Endothelial cell of umbilical vein (primary cell): ENCODE data around the gene FAM98C. TPM values are rescaled to one million over a fixed set of nuclear protein-coding genes. Genes with fewer than 3 reads are reported as not detected.

Source experiments
- BruUV-seq: library from RNA; stranded (reverse); fragments of 400-500 nt; replicated peaks from 2 replicates; lab custom pipeline; 2021; lab: Mats Ljungman, UMichigan
- CTCF ChIA-PET: fragments of 300-600, 350-600 bp; sonication (Branson Sonifier 250); formaldehyde crosslinking; loops from one replicate; lab custom pipeline; 2021; ENCODE audit warnings: antibody characterized with exemption, inconsistent platforms; lab: Charles Lee
- POLR2A ChIA-PET: fragments of 300-600, 350-600 bp; sonication (Branson Sonifier 250); formaldehyde crosslinking; loops from one replicate; lab custom pipeline; 2021; ENCODE audit warnings: antibody characterized with exemption, inconsistent platforms; lab: Charles Lee
- DNase-seq: peaks from one replicate; pipeline ENCODE4 v3.0.0-alpha.2; 2011; ENCODE audit warnings: low read depth, low spot score
- FAIRE-seq: peaks from 2 replicates; lab custom pipeline; 2011; peaks lifted over from hg19 to GRCh38; lab: Jason Lieb, UNC
- H2AFZ ChIP-seq: 2 replicates; pipeline ENCODE4 v1.6.0; 2012; ENCODE audit warnings: low read depth, low read length, control low read depth, inconsistent platforms
- H3K27ac ChIP-seq: 2 replicates; pipeline ENCODE4 v1.5.1; 2011; ENCODE audit warnings: low read depth, mild to moderate bottlenecking, control low read depth, low read length, moderate library complexity; ENCODE audit not compliant: insufficient read depth
- H3K27me3 ChIP-seq, 2 experiments: 2 replicates each; pipeline versions ENCODE4 v1.6.0 to v1.6.1; 2011; ENCODE audit warnings: low read length in 2 of 2, mixed read lengths in 1 of 2; ENCODE audit not compliant: control insufficient read depth in 2 of 2, insufficient read depth in 2 of 2
- H3K36me3 ChIP-seq, 2 experiments: 2 replicates in 1 of 2; 3 replicates in 1 of 2; pipeline ENCODE4 v1.5.1; 2011; ENCODE audit warnings: low read length in 2 of 2, mild to moderate bottlenecking in 1 of 2, moderate library complexity in 1 of 2; ENCODE audit not compliant: control insufficient read depth in 2 of 2, insufficient read depth in 2 of 2; ENCODE audit errors: extremely low read depth in 1 of 2
- H3K4me1 ChIP-seq: 3 replicates; pipeline ENCODE4 v1.5.1; 2011; ENCODE audit warnings: mild to moderate bottlenecking, low read length; ENCODE audit not compliant: control insufficient read depth, insufficient read depth; ENCODE audit errors: extremely low read depth
- H3K4me2 ChIP-seq: 2 replicates; pipeline ENCODE4 v1.6.1; 2011; ENCODE audit warnings: low read length, control low read depth, mixed read lengths; ENCODE audit not compliant: insufficient read depth
- H3K4me3 ChIP-seq, 3 experiments: fragments of 200-600 bp in 1 of 3; sonication (generic), shearing (Covaris generic) in 1 of 3; replicated peaks in 1 of 3; 2 replicates each; pipeline ENCODE4 v1.5.1; 2011 to 2016; ENCODE audit warnings: control low read depth in 3 of 3, low read length in 3 of 3, mild to moderate bottlenecking in 2 of 3, inconsistent platforms in 1 of 3, low read depth in 1 of 3, moderate library complexity in 1 of 3; ENCODE audit not compliant: insufficient read depth in 1 of 3
- H3K79me2 ChIP-seq: 2 replicates; pipeline ENCODE4 v1.6.0; 2012; ENCODE audit warnings: low read length, inconsistent platforms; ENCODE audit not compliant: control insufficient read depth, insufficient read depth
- H3K9ac ChIP-seq: replicated peaks from 2 replicates; pipeline ENCODE3; 2011; ENCODE audit warnings: low read length, control low read depth; ENCODE audit not compliant: insufficient read depth; ENCODE audit errors: extremely low read depth
- H3K9me1 ChIP-seq: replicated peaks from 3 replicates; pipeline ENCODE4 v1.6.0; 2011; ENCODE audit warnings: mild to moderate bottlenecking, low read length; ENCODE audit not compliant: control insufficient read depth, insufficient read depth; ENCODE audit errors: extremely low read depth
- H3K9me3 ChIP-seq: replicated peaks from 2 replicates; pipeline ENCODE4 v1.5.1; 2012; ENCODE audit warnings: low read length, inconsistent platforms; ENCODE audit not compliant: control insufficient read depth, insufficient read depth
- H4K20me1 ChIP-seq: replicated peaks from 2 replicates; pipeline ENCODE3; 2011; ENCODE audit warnings: mild to moderate bottlenecking, low read length; ENCODE audit not compliant: control insufficient read depth, insufficient read depth; ENCODE audit errors: extremely low read depth
- EZH2 ChIP-seq: IDR thresholded peaks from 2 replicates; pipeline ENCODE4 v1.6.1; 2012; ENCODE audit warnings: borderline replicate concordance, low read depth, mild to moderate bottlenecking, moderate library complexity, low read length, inconsistent platforms; ENCODE audit not compliant: severe bottlenecking
- FOS ChIP-seq: IDR thresholded peaks from 2 replicates; pipeline ENCODE4 v1.6.1; 2011; ENCODE audit warnings: mild to moderate bottlenecking, low read length, moderate library complexity, borderline replicate concordance; ENCODE audit not compliant: insufficient read depth
- GATA2 ChIP-seq: IDR thresholded peaks from 2 replicates; pipeline ENCODE4 v1.7.0; 2011; ENCODE audit warnings: low read depth, mild to moderate bottlenecking, moderate library complexity, mixed read lengths, low read length; ENCODE audit not compliant: insufficient read length, insufficient read depth
- JUN ChIP-seq: IDR thresholded peaks from 2 replicates; pipeline ENCODE4 v1.6.1; 2011; ENCODE audit warnings: borderline replicate concordance, low read depth; ENCODE audit not compliant: insufficient read length, insufficient read depth
- MYC ChIP-seq: IDR thresholded peaks from one replicate; pipeline ENCODE4 v1.6.1; 2011; ENCODE audit warnings: mild to moderate bottlenecking, low read depth, low read length
- POLR2A ChIP-seq: IDR thresholded peaks from 2 replicates; pipeline ENCODE4 v1.6.1; 2012; ENCODE audit warnings: low read depth, mild to moderate bottlenecking, control low read depth, low read length
- POLR2AphosphoS5 ChIP-seq: IDR thresholded peaks from 2 replicates; pipeline ENCODE4 v1.6.1; 2012; ENCODE audit warnings: low read depth, mild to moderate bottlenecking, control low read depth, low read length, moderate library complexity; ENCODE audit not compliant: insufficient read depth
- dilution Hi-C: fragments of 300-500 bp; cut with MboI; formaldehyde crosslinking; loops from one replicate; pipeline ENCODE4 v1.15.0; 2019; ENCODE audit warnings: low sequenced_read_pairs; ENCODE audit not compliant: extremely low pct_ligation_motif_present
- intact Hi-C: fragments of 100-400 bp; cut with micrococcal nuclease; formaldehyde crosslinking; loops from one replicate; pipeline ENCODE4 v1.10.0; 2022
- polyA plus RNA-seq, 4 experiments: library from polyadenylated mRNA; depleted of rRNA in 3 of 4; stranded (reverse) in 3 of 4; unstranded in 1 of 4; fragments of >200 nt; gene quantifications; 2 replicates each; pipeline versions ENCODE4 v1.2.1 to v1.2.3, GENCODE V29; 2011 to 2012; ENCODE audit warnings: missing spikeins in 1 of 4
- total RNA-seq: library from RNA; stranded (reverse); gene quantifications from 2 replicates; pipeline ENCODE4 v1.2.3, GENCODE V29; 2021
- TF ChIP-seq, protein P1 (sequence below): IDR thresholded peaks from 2 replicates; pipeline ENCODE4 v1.6.1; 2011; ENCODE audit not compliant: insufficient read depth, insufficient read length
- TF ChIP-seq, protein P2 (sequence below), 2 donors: IDR thresholded peaks; 1 replicate in 1 of 2; 2 replicates in 1 of 2; pipeline ENCODE4 v1.5.1; 2011; ENCODE audit warnings: low read length in 2 of 2, mild to moderate bottlenecking in 2 of 2, moderate library complexity in 2 of 2, control low read depth in 1 of 2, inconsistent platforms in 1 of 2, low read depth in 1 of 2; ENCODE audit not compliant: insufficient read depth in 1 of 2; ENCODE audit errors: extremely low read depth in 1 of 2

The FAM98C gene
- total and polyA plus RNA-seq, 2 donors (not counting 3 experiments of a cell fraction or from before 2014, with no cell fraction given) = 12.6 to 13.0 TPM

DNA sequence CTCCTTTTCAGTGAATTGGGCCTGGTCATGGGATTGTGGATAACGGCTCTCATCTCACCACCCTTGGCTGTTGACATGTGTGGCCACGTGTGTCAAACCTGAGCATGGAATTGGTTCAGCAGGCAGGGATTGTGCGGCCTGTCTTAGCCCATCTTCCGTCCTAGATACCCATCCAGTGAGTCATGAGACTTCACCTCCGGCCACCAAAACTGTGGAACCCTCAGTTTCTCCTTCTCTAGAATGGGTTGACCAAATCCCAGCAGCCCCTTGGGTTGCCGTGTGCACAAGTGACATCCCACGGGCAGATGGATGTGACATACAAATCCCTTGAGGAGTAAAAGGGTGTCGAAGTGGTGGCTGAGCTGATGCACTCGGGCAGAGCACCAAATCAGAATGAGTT, 21.8 kb upstream of the FAM98C start:
- ChIA-PET CTCF (no interaction called here), POLR2A (no interaction called here)
- Histone ChIP-seq H3K27me3 (no peaks in the 10 kb centered on the region), H3K9ac (no peak overlapping the region), H3K4me2 (no peak overlapping the region), H3K4me1 (peaks cover 3% of the 10 kb centered on the region), H3K36me3 (peaks cover 12 to 42% of the 10 kb centered on the region in 2 experiments), H2AFZ (no peak overlapping the region), H3K27ac (no peak overlapping the region), H3K4me3 (no peak overlapping the region), H3K9me1 (no peaks in the 10 kb centered on the region), H3K79me2 (peaks cover 14% of the 10 kb centered on the region), H3K9me3 (no peaks in the 10 kb centered on the region), H4K20me1 (no peaks in the 10 kb centered on the region)
- TF ChIP-seq GATA2 = no peak
- no peak for TF ChIP-seq EZH2
- TF ChIP-seq, protein P1, sequence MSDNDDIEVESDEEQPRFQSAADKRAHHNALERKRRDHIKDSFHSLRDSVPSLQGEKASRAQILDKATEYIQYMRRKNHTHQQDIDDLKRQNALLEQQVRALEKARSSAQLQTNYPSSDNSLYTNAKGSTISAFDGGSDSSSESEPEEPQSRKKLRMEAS = no peak
- TF ChIP-seq MYC = no peak
- TF ChIP-seq, protein P2, sequence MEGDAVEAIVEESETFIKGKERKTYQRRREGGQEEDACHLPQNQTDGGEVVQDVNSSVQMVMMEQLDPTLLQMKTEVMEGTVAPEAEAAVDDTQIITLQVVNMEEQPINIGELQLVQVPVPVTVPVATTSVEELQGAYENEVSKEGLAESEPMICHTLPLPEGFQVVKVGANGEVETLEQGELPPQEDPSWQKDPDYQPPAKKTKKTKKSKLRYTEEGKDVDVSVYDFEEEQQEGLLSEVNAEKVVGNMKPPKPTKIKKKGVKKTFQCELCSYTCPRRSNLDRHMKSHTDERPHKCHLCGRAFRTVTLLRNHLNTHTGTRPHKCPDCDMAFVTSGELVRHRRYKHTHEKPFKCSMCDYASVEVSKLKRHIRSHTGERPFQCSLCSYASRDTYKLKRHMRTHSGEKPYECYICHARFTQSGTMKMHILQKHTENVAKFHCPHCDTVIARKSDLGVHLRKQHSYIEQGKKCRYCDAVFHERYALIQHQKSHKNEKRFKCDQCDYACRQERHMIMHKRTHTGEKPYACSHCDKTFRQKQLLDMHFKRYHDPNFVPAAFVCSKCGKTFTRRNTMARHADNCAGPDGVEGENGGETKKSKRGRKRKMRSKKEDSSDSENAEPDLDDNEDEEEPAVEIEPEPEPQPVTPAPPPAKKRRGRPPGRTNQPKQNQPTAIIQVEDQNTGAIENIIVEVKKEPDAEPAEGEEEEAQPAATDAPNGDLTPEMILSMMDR (IDR thresholded peaks at IDR 0.05; ENCODE audit: extremely low read depth in 1 of 2, insufficient read depth in 1 of 2, low read depth in 1 of 2, low read length in 2 of 2) = no peak
- TF ChIP-seq FOS = no peak
- no peak for TF ChIP-seq POLR2AphosphoS5
- TF ChIP-seq JUN = no peak
- no peak for TF ChIP-seq POLR2A
- no TSS peak for BruUV-seq
- FAIRE-seq (no peak), DNase-seq (no peak)
- dilution Hi-C loops = no loop called here
- intact Hi-C loops = no loop called here
